IMR-90 (cell line): Measurements from ENCODE around the gene SCFD2. TPM values are rescaled to one million over a fixed set of nuclear protein-coding genes. Genes with fewer than 3 reads are reported as not detected.

Experiments used
- ATAC-seq: fragments of 200-7000 bp; cut with Tn5 transposase; 2 replicates; pipeline ENCODE4 v1.9.1; 2020; ENCODE audit warnings: low read depth, mild to moderate bottlenecking, moderate library complexity
- BruUV-seq: library from RNA; stranded (reverse); fragments of 400-500 nt; replicated peaks from 2 replicates; lab custom pipeline; 2021; lab: Mats Ljungman, UMichigan
- CTCF ChIA-PET: fragments of 300-600 bp; formaldehyde crosslinking; extraction: SDS; loops from one replicate; lab custom pipeline; 2021; ENCODE audit warnings: antibody characterized with exemption; lab: Yijun Ruan, JAX
- POLR2A ChIA-PET: fragments of 300-600 bp; sonication (Branson Sonifier 250); formaldehyde crosslinking; loops from one replicate; lab custom pipeline; 2022; ENCODE audit warnings: antibody characterized with exemption; ENCODE audit not compliant: unreplicated experiment; lab: Charles Lee
- DNase-seq: peaks from one replicate; pipeline ENCODE4 v3.0.0; 2013
- H2AFZ ChIP-seq: replicated peaks from 2 replicates; pipeline ENCODE3; 2013; ENCODE audit warnings: low read length, mild to moderate bottlenecking; ENCODE audit not compliant: poor library complexity
- H2AK5ac ChIP-seq: 2 replicates; pipeline ENCODE4 v1.6.1; 2013; ENCODE audit warnings: low read depth, low read length, inconsistent platforms
- H2AK9ac ChIP-seq: replicated peaks from 2 replicates; pipeline ENCODE3; 2013; ENCODE audit warnings: mild to moderate bottlenecking, low read depth, low read length, moderate library complexity; ENCODE audit not compliant: poor library complexity
- H2BK120ac ChIP-seq: 2 replicates; pipeline ENCODE4 v1.6.1; 2013; ENCODE audit warnings: low read depth, low read length, inconsistent platforms
- H2BK15ac ChIP-seq: 3 replicates; pipeline ENCODE4 v1.6.1; 2013; ENCODE audit warnings: low read depth, low read length, inconsistent platforms
- H2BK20ac ChIP-seq: 2 replicates; pipeline ENCODE4 v1.6.1; 2013; ENCODE audit warnings: low read depth, mild to moderate bottlenecking, inconsistent platforms, low read length, moderate library complexity
- H2BK5ac ChIP-seq: 2 replicates; pipeline ENCODE4 v1.6.1; 2013; ENCODE audit warnings: mild to moderate bottlenecking, low read depth, low read length, inconsistent platforms; ENCODE audit not compliant: poor library complexity, severe bottlenecking
- H3K14ac ChIP-seq: replicated peaks from 2 replicates; pipeline ENCODE4 v1.6.1; 2013; ENCODE audit warnings: low read depth, low read length, inconsistent platforms
- H3K18ac ChIP-seq: 2 replicates; pipeline ENCODE4 v1.6.1; 2013; ENCODE audit warnings: low read depth, low read length, control low read depth
- H3K23ac ChIP-seq: 2 replicates; pipeline ENCODE4 v1.6.1; 2013; ENCODE audit warnings: low read depth, low read length, inconsistent platforms
- H3K27ac ChIP-seq: 2 replicates; pipeline ENCODE4 v1.5.1; 2013; ENCODE audit warnings: mild to moderate bottlenecking, control low read depth, low read length; ENCODE audit not compliant: insufficient read depth
- H3K27me3 ChIP-seq: 2 replicates; pipeline ENCODE4 v1.6.1; 2013; ENCODE audit warnings: low read length; ENCODE audit not compliant: control insufficient read depth, insufficient read depth
- H3K36me3 ChIP-seq: 2 replicates; pipeline ENCODE4 v1.6.1; 2013; ENCODE audit warnings: low read length, mixed read lengths; ENCODE audit not compliant: control insufficient read depth, insufficient read depth
- H3K4ac ChIP-seq: 2 replicates; pipeline ENCODE4 v1.6.1; 2013; ENCODE audit warnings: low read depth, low read length, inconsistent platforms
- H3K4me1 ChIP-seq: 2 replicates; pipeline ENCODE4 v1.6.1; 2013; ENCODE audit warnings: low read length, mixed read lengths; ENCODE audit not compliant: control insufficient read depth, insufficient read depth
- H3K4me2 ChIP-seq: 2 replicates; pipeline ENCODE4 v1.6.1; 2013; ENCODE audit warnings: low read depth, mild to moderate bottlenecking, control low read depth, low read length, moderate library complexity
- H3K4me3 ChIP-seq: 2 replicates; pipeline ENCODE4 v1.5.1; 2013; ENCODE audit warnings: low read depth, mild to moderate bottlenecking, control low read depth, low read length, moderate library complexity; ENCODE audit not compliant: insufficient read depth
- H3K56ac ChIP-seq: 2 replicates; pipeline ENCODE4 v1.6.1; 2013; ENCODE audit warnings: low read length, inconsistent platforms; ENCODE audit not compliant: insufficient read depth; ENCODE audit errors: extremely low read depth
- H3K79me1 ChIP-seq, 2 experiments: 2 replicates each; pipeline ENCODE4 v1.6.1; 2013; ENCODE audit warnings: low read length in 2 of 2, inconsistent platforms in 1 of 2, low read depth in 1 of 2
- H3K9ac ChIP-seq: 2 replicates; pipeline ENCODE4 v1.6.1; 2013; ENCODE audit warnings: low read depth, low read length, control low read depth
- H3K9me1 ChIP-seq: 2 replicates; pipeline ENCODE4 v1.6.1; 2013; ENCODE audit warnings: low read length, inconsistent platforms; ENCODE audit not compliant: insufficient read depth
- H3K9me3 ChIP-seq: 2 replicates; pipeline ENCODE4 v1.6.1; 2013; ENCODE audit warnings: low read length; ENCODE audit not compliant: control insufficient read depth, insufficient read depth
- H4K20me1 ChIP-seq: 2 replicates; pipeline ENCODE4 v1.6.1; 2013; ENCODE audit warnings: low read length, inconsistent platforms; ENCODE audit not compliant: insufficient read depth
- H4K5ac ChIP-seq: 2 replicates; pipeline ENCODE4 v1.6.1; 2013; ENCODE audit warnings: mild to moderate bottlenecking, low read depth, low read length, control low read depth
- H4K8ac ChIP-seq, 2 experiments: 2 replicates each; pipeline ENCODE4 v1.6.1; 2013; ENCODE audit warnings: low read depth in 2 of 2, low read length in 2 of 2, control low read depth in 1 of 2, inconsistent platforms in 1 of 2
- H4K91ac ChIP-seq: 2 replicates; pipeline ENCODE4 v1.6.1; 2013; ENCODE audit warnings: low read depth, low read length, inconsistent platforms; ENCODE audit not compliant: insufficient read depth
- MAFK ChIP-seq: IDR thresholded peaks from 2 replicates; pipeline ENCODE4 v1.6.1; 2012; ENCODE audit warnings: low read depth, low read length, improper control_type of control experiment
- NFE2L2 ChIP-seq: fragments of 150-350 bp; IDR thresholded peaks from 2 replicates; pipeline ENCODE4 v1.6.1; 2016; ENCODE audit warnings: low read depth, mild to moderate bottlenecking, low read length
- WGBS, 2 experiments: methylation state at CpG; one replicate each; pipeline versions ENCODE4 v1.1.5 to v1.1.7; 2013; ENCODE audit warnings: missing lambda C conversion rate in 2 of 2; ENCODE audit not compliant: insufficient read length in 1 of 2; ENCODE audit errors: extremely low coverage in 2 of 2; 5-methylcytosine and 5-hydroxymethylcytosine counted together
- dilution Hi-C: fragments of 300-500 bp; cut with HindIII; formaldehyde crosslinking; loops from one replicate; pipeline ENCODE4 v1.14.3; 2018; ENCODE audit warnings: low sequenced_read_pairs; ENCODE audit not compliant: unreplicated experiment
- in situ Hi-C: fragments of 300-500 bp; cut with MboI; formaldehyde crosslinking; loops from 3 replicates; pipeline ENCODE4 v1.14.3; 2019; ENCODE audit warnings: low sequenced_read_pairs, inconsistent platforms, mixed read lengths
- intact Hi-C: fragments of 100-400 bp; cut with micrococcal nuclease; formaldehyde crosslinking; loops from 2 replicates; pipeline ENCODE4 v1.10.0; 2022
- polyA plus RNA-seq, 3 experiments: library from polyadenylated mRNA; depleted of rRNA; stranded (reverse); fragments of >200 nt; gene quantifications; 2 replicates each; pipeline ENCODE4 v1.2.3, GENCODE V29; 2012; ENCODE audit warnings: low replicate concordance in 1 of 3
- total RNA-seq: library from RNA; depleted of rRNA; stranded (reverse); fragments of >200 nt; gene quantifications from 2 replicates; pipeline ENCODE4 v1.2.3, GENCODE V29; 2012

The SCFD2 gene
- total and polyA plus RNA-seq, 2 of the 4 experiments (the other 2 are of a cell fraction), result 18.9 to 62.4 TPM

DNA sequence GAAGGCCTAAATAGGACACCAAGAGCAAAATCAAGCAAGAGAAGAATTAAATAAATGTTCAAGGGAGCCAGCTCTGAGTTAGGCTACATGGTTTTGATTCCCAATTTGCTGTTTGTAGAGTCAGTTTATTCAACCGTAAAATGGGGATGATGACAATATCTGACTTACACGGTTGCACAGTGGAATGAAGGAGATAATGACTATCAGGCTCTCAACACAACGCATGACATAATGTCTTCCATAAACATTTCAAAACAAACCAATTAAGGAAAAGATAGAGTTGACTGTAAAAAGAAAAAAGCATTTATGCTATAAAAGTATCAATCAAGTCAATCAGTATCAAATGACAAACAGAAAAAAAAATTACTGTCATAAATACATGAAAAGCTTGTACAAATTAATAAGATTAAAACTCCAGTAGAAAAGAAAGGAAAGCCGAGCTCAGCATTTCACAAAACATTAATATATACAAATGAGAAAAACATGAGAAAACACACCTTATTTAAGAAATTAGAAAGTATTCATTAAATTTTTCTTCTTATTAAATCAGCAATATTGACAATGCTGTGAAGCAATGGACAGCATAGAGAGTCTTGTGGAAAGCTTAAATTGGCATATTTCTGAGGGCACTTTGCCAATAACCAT lies 179.0 kb downstream of the SCFD2 start:
- no peak overlapping the region for H3K56ac ChIP-seq
- no peak overlapping the region for H3K9ac ChIP-seq
- H3K23ac ChIP-seq, result no peak overlapping the region
- H2BK120ac ChIP-seq, result peak overlapping the region; percentile 14; the same call in 1 of the 2 replicates
- H4K20me1 ChIP-seq, result no peaks in the 10 kb centered on the region
- peak overlapping the region in 1 of 2 experiments; percentile 61; a peak in 1 of 4 replicates for H4K8ac ChIP-seq
- H4K91ac ChIP-seq, result no peak overlapping the region
- no peak overlapping the region for H3K27ac ChIP-seq
- intact Hi-C loops (loop anchor here (5.0 kb wide), 1 partner anchor 70 kb away; no protein-coding TSS in a partner anchor), dilution Hi-C loops (no loop called here), in situ Hi-C loops (loop anchor here (25.0 kb wide), 2 partner anchors 525 to 725 kb away; no protein-coding TSS in a partner anchor)
- peak overlapping the region; percentile 12; the same call in 1 of the 3 replicates for H2BK15ac ChIP-seq
- peak overlapping the region; percentile 34; the same call in 1 of the 2 replicates for H3K18ac ChIP-seq
- H3K4me1 ChIP-seq, result peaks cover 12% of the 10 kb centered on the region; the same call in 1 of the 2 replicates
- DNase-seq (no peak), ATAC-seq (no peak)
- no peak overlapping the region for H2AK9ac ChIP-seq
- peak overlapping the region; percentile 56 for H2BK5ac ChIP-seq
- no peak overlapping the region for H3K4ac ChIP-seq
- peak overlapping the region; percentile 20; the same call in 1 of the 2 replicates for H3K14ac ChIP-seq
- peak; percentile 96 for TF ChIP-seq MAFK
- no peak for TF ChIP-seq NFE2L2
- no peak overlapping the region for H2AFZ ChIP-seq
- H2BK20ac ChIP-seq, result 0 out of 2 replicates have a peak overlapping the region, but pooled peaks have one; percentile 23
- POLR2A ChIA-PET, result interaction anchor here (0.7 kb wide), 1 partner anchor 142 kb away, joined by 3 read pairs; no protein-coding TSS in a partner anchor
- no peaks in the 10 kb centered on the region for H3K36me3 ChIP-seq
- CTCF ChIA-PET, result interaction anchor here (0.9 kb wide), 1 partner anchor 174 kb away, joined by 4 read pairs; no protein-coding TSS in a partner anchor
- H3K9me3 ChIP-seq, result no peaks in the 10 kb centered on the region
- H2AK5ac ChIP-seq, result peak overlapping the region; percentile 25; the same call in 1 of the 2 replicates
- H3K79me1 ChIP-seq, result peaks cover 0 to 8% of the 10 kb centered on the region in 2 experiments; a peak in 2 of 4 replicates
- H3K4me2 ChIP-seq, result peak overlapping the region; percentile 35; the same call in 1 of the 2 replicates
- no CpG with 5 or more reads among the region's 4 CpGs for WGBS, 2 experiments
- H4K5ac ChIP-seq, result no peak overlapping the region
- no TSS peak for BruUV-seq
- H3K4me3 ChIP-seq, result no peak overlapping the region
- H3K27me3 ChIP-seq, result no peaks in the 10 kb centered on the region
- 0 out of 2 replicates have a peak, but pooled peaks cover 5% of the 10 kb centered on the region for H3K9me1 ChIP-seq
